Fibroblast of lung (primary cell): Measurements from ENCODE around the gene ARRB2.

Experiments
- EZH2 ChIP-seq: IDR thresholded peaks from 2 replicates; pipeline ENCODE4 v1.5.1; 2012; ENCODE audit warnings: low read length, control low read depth, mild to moderate bottlenecking; ENCODE audit errors: missing control alignments
- TF ChIP-seq, protein P1 (sequence below), 2 donors: IDR thresholded peaks in 1 of 2; conservative IDR thresholded peaks in 1 of 2; 1 replicate in 1 of 2; 2 replicates in 1 of 2; pipeline ENCODE4 v1.5.1; 2011 to 2012; ENCODE audit warnings: low read length in 2 of 2, control low read depth in 1 of 2, inconsistent platforms in 1 of 2, low read depth in 1 of 2, mild to moderate bottlenecking in 1 of 2

DNA sequence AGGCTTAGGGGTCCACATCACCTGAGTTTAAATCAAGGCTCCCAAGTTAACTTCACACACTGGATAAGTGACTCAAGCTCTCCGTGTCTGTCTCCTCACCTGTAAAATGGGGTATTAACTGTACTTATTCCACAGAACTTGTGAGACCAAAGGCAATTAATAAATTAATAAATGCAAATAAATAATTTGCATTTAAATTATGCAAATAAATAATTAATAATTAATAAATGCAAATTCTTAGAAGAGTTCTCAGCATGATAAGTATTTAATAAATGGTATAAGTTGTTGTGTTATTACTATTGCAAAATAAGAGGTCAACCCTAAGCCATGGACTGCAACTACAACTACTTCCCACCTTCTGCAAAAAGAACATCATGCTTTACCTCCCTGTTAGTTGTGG is 43.0 kb downstream of the ARRB2 start:
- TF ChIP-seq EZH2: no peak
- TF ChIP-seq, protein P1, sequence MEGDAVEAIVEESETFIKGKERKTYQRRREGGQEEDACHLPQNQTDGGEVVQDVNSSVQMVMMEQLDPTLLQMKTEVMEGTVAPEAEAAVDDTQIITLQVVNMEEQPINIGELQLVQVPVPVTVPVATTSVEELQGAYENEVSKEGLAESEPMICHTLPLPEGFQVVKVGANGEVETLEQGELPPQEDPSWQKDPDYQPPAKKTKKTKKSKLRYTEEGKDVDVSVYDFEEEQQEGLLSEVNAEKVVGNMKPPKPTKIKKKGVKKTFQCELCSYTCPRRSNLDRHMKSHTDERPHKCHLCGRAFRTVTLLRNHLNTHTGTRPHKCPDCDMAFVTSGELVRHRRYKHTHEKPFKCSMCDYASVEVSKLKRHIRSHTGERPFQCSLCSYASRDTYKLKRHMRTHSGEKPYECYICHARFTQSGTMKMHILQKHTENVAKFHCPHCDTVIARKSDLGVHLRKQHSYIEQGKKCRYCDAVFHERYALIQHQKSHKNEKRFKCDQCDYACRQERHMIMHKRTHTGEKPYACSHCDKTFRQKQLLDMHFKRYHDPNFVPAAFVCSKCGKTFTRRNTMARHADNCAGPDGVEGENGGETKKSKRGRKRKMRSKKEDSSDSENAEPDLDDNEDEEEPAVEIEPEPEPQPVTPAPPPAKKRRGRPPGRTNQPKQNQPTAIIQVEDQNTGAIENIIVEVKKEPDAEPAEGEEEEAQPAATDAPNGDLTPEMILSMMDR (conservative IDR thresholded peaks at IDR 0.05 in 1 of 2, IDR thresholded peaks at IDR 0.05 in 1 of 2; ENCODE audit: low read depth in 1 of 2, low read length in 2 of 2): no peak
